HT-29 (cell line): Measurements from ENCODE around the gene ZNF407. TPM values are rescaled to one million over a fixed set of nuclear protein-coding genes. Genes with fewer than 3 reads are reported as not detected.
A peak's percentile ranks its signal among the peaks of the same experiment; 100 is the strongest.

ENCODE experiments used
- DNase-seq: peaks from one replicate; pipeline ENCODE4 v3.0.0-alpha.2; 2015; ENCODE audit warnings: low spot score
- total RNA-seq: library from RNA; depleted of rRNA; stranded (reverse); fragments of >200 nt; shearing (Covaris generic); gene quantifications from 2 replicates; pipeline ENCODE4 v1.2.3, GENCODE V29; 2014

Gene ZNF407
- total RNA-seq, 1 experiment from 2014 or later, result 10.1 TPM

- DNase-seq, result no peak
Measured at GRCh38 chr18:74715865-74716712, 118.4 kb downstream of the ZNF407 start.

- DNase-seq, result no peak
Measured at GRCh38 chr18:74718312-74718711, 120.6 kb downstream of the ZNF407 start.

DNA sequence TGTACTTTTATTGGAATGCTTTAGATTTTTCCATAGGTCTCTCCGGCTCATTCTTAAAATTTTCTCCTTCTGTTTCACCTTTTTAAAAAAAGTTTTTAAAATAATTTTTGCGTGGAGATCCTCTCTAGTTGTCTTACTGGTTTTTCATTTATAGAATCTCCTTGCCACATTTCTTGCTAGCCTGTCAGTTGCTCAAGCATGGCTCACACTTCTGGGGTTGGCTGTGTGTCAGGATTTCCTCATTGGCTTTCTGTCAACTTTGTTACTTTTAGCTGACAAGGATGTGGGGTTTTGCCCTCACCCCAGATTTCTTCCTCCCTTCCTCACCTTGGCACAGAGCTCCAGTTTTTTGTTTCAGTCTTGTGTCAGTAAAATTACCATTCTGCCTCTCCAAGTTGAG, 124.6 kb downstream of the ZNF407 start:
- DNase-seq, result no peak

- no peak for DNase-seq
Measured at GRCh38 chr18:74724186-74724585, 126.5 kb downstream of the ZNF407 start.

- no peak for DNase-seq
Measured at GRCh38 chr18:74725690-74726089, 128.0 kb downstream of the ZNF407 start.

DNA sequence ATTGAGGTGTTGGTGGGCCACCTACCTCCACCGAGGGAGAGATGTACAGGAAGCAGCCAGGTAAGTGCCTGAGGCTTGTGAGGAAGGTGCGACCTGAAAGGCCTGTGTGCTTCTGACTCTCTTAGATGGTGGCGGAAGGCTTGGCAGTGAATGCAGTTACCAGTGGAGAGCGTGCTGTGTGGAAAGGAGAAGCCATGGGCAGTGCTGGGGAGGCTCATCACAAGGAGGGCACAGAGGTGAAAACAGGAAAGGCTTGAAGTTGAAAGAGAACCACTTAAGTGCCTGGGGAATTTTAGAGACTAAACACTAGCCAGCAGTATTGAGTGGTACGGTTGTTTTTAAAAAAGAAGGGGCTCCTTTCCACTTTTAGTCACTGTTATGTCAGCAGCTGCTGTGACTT, 130.9 kb downstream of the ZNF407 start:
- no peak for DNase-seq

GRCh38 chr18:74731097-74731496, 133.4 kb downstream of the ZNF407 start:
- no peak for DNase-seq

DNA sequence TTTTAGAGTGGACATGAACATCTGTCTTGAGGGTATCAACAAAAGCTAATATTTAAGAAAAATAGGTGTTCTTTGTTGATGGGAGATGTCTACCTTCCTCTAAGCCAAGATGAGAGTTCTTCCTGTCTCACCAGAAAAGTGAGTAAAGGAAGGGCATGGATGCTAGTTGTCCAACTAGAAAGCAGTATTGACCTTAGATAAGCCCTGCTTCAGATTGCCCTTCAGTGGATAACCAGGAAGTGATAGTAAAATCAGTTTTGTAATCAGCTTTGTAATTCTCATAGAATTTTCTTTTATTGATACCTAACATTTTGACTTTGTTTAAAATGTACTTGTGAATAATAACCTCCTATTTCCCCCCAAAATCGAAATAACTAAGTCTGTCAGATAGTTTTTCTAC, 134.7 kb downstream of the ZNF407 start:
- no peak for DNase-seq

- DNase-seq, result no peak
Measured at GRCh38 chr18:74733598-74733997, 135.9 kb downstream of the ZNF407 start.

DNA sequence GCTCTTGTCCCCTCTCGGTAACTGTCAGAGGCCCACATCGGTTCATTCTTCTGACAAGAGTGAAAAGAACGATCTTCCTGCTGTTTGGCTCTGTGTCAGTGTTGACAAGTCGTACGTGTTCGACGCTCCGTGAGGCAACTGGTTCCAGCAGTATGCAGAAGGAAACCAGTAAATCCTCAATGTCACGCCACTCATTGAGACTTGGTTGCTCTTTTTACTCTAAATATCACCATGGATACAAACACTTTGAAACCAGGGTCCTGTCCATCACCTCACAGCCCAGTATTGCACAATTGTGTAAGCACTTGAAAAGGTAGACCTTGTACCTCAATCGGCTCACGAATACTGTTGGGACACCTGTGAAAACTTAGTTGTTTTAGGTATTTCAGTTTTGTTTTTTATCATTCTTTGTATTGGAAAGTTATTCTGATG, 136.4 kb downstream of the ZNF407 start:
- no peak for DNase-seq

- no peak for DNase-seq
Measured at GRCh38 chr18:74739926-74740325, 142.3 kb downstream of the ZNF407 start.

- no peak for DNase-seq
Measured at GRCh38 chr18:74742573-74743243, 145.0 kb downstream of the ZNF407 start.

- DNase-seq, result peak; percentile 32
Measured at GRCh38 chr18:74745633-74746403, 148.1 kb downstream of the ZNF407 start.

GRCh38 chr18:74748809-74749208, 151.1 kb downstream of the ZNF407 start:
- DNase-seq, result no peak

GRCh38 chr18:74758995-74759394, 161.3 kb downstream of the ZNF407 start:
- DNase-seq, result no peak

GRCh38 chr18:74760026-74760425, 162.4 kb downstream of the ZNF407 start:
- no peak for DNase-seq

GRCh38 chr18:74760436-74760835, 162.8 kb downstream of the ZNF407 start:
- DNase-seq, result no peak

DNA sequence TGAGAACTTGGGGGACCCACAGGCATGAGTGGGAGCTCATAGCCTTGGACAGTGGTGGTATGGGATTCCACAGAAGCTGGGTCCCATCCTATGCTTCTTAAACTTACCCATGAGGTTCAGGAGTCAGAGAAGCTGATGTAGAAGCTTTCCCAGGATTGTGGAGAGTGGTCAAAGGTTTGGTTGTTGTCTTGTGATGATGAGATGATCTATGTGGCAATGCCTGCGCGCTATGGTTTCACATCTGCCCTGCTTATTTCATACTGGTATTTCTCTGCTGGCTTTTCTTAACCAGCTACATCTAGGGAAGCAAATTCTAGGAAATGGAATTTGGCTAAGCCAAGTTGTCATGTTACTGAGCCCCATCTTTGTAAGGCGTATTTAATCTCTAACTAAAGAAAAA, 168.6 kb downstream of the ZNF407 start:
- no peak for DNase-seq

DNA sequence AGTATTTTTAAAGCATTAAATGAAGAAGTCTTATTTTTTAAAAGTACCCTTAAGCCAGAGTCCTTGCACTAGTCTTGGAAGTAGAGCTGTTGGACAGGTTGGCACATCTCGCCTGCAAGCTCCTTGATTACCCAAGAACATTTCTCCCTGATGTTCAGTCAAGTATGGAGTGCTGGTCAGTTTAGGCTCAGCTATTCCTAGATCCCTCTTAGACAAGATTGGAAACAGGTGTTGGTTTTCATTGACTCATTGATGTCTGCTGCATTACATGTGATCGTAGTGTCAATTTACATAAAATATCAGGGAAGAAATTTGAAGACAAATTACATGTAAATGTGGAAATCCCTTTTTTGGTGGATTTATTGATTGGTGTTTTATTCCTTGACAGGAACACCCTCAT, 170.4 kb downstream of the ZNF407 start:
- no peak for DNase-seq

- DNase-seq, result no peak
Measured at GRCh38 chr18:74773171-74773624, 175.5 kb downstream of the ZNF407 start.

GRCh38 chr18:74774486-74774885, 176.8 kb downstream of the ZNF407 start:
- DNase-seq, result no peak

DNA sequence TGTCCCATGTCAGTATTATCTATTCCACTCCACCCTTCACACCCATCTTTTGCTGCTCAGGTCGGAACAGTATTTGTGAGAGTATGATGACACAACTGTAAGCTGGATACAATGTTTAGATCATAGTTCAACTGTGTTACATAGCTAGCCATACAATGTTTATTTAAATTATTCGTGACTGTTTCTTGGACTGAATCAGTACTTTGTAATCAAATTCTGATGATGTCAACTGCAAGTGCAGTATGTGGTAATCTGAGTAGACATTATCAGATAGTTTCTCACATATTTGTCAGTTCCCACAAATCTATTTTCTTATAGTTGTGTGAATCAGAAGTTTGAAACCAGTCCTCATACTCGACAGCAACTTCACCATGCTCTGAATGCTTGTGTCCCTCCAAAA, 177.6 kb downstream of the ZNF407 start:
- no peak for DNase-seq
